WTC11 (cell line): Measurements from ENCODE around the gene CDC20B.

Experiments
- CTCF ChIP-seq: fragments of 200-600 bp; IDR thresholded peaks from 2 replicates; pipeline ENCODE4 v1.8.0; 2022; ENCODE audit warnings: antibody characterized with exemption
- E2F5 ChIP-seq: sonication (generic); formaldehyde crosslinking; IDR thresholded peaks from 2 replicates; pipeline ENCODE4 v1.8.1; 2022; ENCODE audit warnings: mild to moderate bottlenecking, moderate library complexity, missing genetic modification reagents
- FOXJ3 ChIP-seq: sonication (generic); formaldehyde crosslinking; IDR thresholded peaks from 2 replicates; pipeline ENCODE4 v1.9.0; 2021; ENCODE audit warnings: missing genetic modification reagents, mild to moderate bottlenecking, borderline replicate concordance
- ZBTB21 ChIP-seq: sonication (generic); formaldehyde crosslinking; IDR thresholded peaks from 2 replicates; pipeline ENCODE4 v1.8.1; 2023; ENCODE audit warnings: mild to moderate bottlenecking, missing genetic modification reagents, borderline replicate concordance
- ZNF423 ChIP-seq: fragments of 250-450 bp; sonication (Bioruptor Pico); IDR thresholded peaks from 2 replicates; pipeline ENCODE4 v2.1.2; 2022; ENCODE audit warnings: mild to moderate bottlenecking, moderate library complexity

- TF ChIP-seq ZNF423 = no peak
- no peak for TF ChIP-seq ZBTB21
- no peak for TF ChIP-seq FOXJ3 (CRISPR knock-in tag)
- no peak for TF ChIP-seq CTCF
- TF ChIP-seq E2F5 (CRISPR knock-in tag) = no peak; the same call in 1 of the 2 replicates
These were observed 47.6 kb upstream of the CDC20B start for GRCh38 chr5:55220433-55221185.
